ENCODE data around the gene LARP6.
"Not testable (repeated sequence)": the region's sequence is repeated elsewhere in the genome, so short reads cannot be mapped to it uniquely, and the experiment has no call there.

The LARP6 gene

DNA sequence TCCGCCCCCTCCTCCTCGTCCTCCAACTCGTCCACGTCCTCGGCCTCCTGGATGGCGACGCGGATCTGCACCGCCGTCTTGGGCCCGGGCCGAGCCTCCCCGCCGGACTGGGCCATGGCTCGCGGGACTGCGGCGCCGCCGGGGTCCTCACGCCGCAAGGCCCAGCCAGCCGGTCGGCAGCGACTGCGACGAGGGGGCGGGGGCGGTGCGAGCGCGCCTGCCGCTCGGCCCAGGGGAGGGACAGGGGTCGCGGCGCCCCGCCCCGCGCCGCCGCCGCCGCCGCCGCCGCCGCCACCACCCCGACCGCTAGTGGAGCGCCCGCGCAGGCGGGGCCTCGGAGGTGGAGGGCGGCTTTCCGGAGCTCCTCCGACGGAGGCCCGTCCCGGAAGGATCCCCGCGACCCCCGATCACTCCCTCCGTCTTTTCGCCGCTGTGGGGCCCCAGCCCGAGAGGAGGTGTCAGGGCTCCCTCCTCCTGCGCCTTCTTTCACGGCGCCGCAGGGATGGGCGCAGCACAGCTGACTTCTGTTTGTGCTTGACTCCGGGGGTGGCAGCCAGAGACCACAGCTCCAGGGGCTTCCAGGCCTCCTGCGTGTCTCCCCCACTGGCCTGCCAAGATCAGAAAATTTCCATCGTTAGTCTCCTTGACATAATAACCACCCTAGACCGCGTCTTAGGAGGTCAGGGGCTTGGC, at the start of gene LARP6:
Gene LARP6, minus strand, starts transcription at position 185 of the 693 bp plus-strand sequence. Its CDS starts 69 bp downstream, at position 116.
- peak in 2 of 3 donors; percentile 13 to 44 for DNase-seq

DNA sequence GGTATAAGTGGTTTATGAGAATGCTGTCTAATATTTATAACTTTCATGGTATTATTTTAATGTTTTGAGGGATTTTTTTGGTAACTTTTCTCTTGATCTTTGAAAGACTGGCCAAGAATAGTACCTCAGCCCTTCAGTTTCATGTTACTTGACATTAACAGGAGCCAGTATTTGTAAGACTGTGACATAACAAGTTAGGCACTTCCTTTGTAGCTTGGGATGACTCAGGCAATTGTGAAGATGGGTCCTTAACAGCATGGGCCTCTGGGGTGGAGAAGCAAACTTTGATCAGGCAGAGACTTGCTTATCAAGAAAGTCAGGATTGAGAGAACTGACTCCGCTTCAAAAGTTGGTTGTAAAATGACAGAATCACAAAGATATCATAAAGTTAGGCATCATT, 48.1 kb upstream of the LARP6 start:
- DNase-seq: peak in 2 of 3 donors; percentile 2 to 11

DNA sequence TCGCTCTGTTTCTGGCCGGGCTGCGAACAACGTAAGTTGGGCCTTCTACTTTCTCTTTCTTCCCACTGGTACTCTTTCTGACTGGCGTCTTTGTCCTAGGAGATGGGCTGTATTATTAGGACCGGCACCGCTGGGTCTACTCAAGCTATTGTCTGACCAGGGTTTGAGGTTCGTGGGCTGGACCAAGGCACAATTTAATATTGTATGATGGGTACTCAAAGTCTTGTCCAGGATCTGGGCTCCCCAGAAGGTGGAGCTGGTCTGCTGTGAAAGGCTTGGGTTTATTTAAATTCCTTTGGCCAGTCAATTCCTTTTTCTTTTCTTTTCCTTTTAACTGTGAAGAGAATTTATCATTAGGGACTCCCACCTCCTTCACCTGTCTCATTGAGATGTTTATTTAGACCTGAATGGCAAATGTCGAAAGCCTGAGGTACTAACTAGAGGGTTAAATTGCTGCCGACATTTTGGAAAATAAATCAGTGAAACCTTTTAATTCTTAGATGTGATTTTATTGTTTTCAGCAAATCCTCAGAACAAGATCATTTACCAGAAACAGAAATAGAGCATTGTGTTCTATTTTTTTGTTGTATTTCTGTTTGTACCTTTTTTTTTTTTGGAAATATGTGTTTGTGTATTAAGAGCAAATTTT, 39.1 kb upstream of the LARP6 start:
- peak; percentile 40 to 44 (median 42) for DNase-seq

DNA sequence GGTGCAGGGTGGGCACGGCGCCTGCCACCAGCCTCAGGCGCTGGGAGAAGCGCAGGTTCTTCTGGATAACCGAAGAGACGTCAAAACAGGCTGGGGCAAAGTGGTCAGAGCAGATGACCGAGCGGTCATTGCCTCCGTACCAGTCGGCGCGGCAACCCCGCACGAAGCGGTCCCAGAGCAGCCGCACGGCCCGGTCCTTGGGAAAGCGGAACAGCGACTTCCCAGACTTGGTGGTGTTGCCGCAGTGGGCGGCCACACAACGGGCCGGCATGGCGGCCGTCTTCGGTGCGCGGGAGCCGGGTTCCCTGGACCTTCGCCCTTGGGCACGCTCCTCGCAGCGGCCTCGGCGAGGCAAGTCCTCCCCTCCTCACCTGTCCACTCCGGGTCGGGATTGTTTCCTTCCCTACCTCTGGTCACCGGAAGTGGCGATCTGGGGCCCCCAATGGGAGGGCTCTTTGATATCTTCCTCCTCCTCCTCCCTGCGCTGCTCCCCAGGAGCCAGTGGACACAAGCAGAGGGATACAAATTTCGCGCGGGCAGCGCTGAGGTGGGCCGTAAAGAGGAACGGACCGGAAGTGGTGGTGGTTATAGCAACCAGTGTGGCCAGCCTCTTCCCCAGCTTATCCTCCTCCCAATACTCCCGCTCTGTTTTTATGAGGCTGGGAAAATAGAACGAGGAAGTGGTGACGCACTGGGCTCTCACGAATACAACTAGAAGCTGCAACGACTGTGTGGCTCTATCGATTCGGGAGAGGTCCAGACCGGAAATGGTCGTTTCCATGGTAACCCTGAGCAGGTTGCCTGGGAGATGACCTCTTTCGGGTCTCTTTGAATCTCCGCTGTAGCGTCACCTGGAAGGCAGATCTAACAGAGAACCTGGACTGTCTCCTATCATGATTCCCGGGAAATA, 38.3 kb upstream of the LARP6 start, which contains the start of the genes LRRC49 and THAP10:
Gene LRRC49, plus strand, starts transcription at position 825 of the 910 bp plus-strand sequence. Its CDS starts 69 bp downstream, at position 894.
Gene THAP10, minus strand, starts transcription at position 432 of the 910 bp plus-strand sequence. Its CDS starts 161 bp downstream, at position 271.
- DNase-seq: peak; percentile 84 to 87 (median 84)

DNA sequence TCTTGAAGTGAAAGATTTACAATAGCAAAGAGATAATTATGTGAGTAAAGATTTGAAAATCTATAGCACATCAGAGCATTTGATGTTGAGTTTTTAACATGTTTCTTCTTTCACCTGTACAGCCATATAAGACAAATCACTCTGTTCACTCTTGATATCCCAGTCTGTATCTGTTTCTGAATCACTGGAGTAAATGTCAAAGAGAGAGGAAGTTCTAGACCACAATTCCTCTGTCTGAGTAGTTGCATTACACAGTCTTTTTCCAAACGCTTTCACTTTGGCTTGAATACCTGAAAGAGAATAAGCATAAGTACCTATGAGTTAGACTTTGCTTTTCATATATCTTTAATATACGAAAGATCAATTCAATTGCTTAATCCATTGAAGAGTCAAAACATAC, 28.4 kb upstream of the LARP6 start:
- DNase-seq: peak in 2 of 3 donors; percentile 22 to 24

DNA sequence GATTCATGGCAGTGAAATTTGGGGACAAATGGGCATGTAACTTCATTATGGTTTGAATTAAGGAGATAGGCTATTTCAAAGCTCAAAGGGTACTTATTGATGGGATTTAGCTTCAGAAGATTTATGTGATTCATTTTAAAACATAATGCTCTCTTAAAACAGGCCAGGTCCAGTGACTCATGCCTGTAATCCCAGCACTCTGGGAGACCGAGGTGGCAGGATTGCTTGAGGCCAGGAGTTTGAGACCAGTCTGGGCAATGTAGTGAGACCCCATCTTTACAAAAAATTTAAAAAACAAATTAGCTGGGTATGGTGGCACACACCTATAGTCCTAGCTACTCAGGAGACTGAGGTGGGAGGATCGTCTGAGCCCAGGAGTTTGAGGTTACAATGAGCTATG, 26.8 kb upstream of the LARP6 start:
- no peak for DNase-seq

DNA sequence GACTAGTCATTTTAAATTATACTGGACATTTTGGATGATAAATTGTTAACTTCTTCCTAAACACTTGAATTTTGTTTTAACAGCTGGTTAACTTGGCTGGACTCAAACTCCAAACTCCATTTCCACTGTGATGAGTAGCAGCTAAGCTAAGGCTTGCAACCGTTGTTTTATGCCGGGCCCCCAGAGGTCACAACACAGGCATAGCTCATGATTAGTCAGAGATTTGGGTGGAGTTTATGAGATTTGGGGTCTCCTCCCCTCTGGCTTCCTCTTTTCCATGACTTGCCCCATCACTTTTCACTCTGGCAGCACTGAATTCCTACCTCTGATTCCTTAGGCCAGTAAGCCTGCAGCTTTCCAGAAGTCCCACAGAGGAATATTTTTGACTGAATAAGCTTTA, 25.4 kb upstream of the LARP6 start:
- DNase-seq: no peak

DNA sequence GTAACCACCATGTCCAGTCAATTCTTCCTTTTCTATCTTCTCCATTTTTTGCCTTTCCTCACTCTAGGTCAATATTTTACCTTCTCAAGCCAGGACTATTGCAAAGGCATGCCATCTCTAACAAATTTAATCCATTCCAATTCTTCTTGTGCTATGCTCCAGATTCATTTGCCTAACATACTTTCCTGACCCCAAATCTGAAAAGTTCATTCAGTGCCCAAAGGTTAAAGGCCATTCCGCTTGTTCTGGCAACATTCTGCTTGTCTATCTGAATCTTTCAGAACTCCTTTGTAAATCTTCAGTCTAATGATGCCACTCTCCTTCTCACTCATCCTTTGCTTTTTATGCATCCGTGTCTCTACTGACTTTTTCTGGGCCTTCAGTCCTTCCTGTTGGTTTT, 22.7 kb upstream of the LARP6 start:
- no peak for DNase-seq

DNA sequence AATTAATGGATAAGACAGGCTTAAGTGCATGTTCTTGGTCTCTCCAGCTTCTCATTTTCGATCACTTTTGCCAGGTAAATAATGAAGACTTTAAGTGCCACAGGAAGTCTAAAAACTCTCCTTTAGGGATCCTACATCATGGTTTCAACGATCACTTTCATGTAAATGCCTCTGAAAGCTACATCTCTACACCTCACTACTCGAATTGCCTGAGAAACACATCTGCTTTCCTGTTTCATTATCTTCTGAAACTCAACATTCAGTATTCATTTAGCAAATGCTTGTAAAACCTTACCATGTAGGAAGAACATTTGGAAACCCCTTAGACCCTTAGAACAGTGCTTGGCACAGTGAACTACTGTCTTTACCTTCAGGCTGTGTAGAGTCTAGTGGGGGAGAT, 22.1 kb upstream of the LARP6 start:
- DNase-seq: no peak

DNA sequence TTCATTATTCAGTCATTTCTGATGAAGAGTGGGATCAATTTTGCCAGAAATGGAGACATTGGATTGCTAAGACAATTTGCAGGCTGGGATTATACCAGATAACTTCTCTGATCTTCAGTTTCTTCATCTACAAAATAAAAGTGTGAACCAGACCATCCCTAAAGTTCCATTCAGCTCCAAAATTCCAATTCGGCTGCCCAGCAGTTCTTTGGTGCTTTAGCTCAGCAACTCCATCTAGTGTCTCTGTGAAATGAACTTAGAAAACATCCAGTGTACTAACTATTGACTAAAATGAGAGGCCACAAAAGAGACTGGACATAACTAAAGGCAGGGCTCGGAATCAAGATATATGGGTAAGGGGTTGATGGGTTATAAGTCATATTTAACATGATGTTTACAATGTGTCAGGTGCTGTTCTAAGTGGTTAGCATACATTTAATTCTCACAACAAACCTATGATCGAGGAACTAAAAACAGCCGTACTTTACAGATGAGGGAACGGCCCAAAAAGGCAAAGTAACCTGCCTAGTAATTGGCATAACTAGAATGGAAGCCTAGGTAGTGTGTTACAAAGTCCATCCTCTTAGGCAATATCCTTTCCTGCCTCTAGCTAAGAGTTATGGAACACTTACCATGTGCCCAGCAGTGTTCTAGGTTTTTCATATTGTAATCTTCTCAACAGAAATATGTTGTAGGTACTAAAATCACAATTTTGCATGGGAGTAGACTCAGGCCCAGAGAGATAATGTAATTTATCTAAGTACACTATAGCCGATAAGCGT, 21.2 kb upstream of the LARP6 start:
- DNase-seq: no peak

DNA sequence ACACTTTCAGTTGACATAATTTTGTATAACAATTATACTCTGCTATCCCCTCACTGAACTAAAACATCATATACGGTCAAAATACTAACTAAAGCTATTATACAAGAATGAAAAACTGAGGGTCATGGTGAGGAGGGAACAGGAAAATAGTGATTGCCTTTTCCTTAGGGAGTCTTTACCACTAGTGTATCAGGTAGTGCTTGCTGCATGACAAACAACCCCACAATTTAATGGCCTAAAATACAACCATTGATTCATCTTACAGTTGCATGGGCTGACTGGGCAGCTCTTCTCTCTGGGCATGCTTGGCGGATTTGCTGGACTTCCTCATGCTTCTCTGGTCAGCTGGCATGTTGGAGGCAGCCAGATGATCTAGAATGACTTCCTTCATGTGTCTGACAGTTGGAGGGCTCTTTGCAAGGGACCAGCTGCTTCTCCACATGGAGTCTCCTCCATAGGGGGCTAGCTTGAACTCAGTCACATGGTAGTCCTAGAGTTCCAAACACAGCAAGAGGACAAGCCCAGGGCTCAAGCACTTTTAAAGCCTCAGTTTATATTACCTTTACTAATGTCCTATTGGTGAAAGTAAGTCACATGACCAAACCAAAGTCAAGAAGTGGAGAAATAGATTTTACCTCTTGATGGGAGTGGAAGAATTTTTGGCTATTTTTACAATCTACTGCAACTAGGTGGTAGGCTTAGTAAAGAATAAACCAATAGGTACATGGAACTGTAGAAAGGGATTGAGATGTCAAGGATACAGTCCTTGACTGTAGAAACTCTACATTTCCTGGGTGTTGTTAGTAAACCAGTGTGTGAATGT, 19.5 kb upstream of the LARP6 start:
- DNase-seq: no peak

DNA sequence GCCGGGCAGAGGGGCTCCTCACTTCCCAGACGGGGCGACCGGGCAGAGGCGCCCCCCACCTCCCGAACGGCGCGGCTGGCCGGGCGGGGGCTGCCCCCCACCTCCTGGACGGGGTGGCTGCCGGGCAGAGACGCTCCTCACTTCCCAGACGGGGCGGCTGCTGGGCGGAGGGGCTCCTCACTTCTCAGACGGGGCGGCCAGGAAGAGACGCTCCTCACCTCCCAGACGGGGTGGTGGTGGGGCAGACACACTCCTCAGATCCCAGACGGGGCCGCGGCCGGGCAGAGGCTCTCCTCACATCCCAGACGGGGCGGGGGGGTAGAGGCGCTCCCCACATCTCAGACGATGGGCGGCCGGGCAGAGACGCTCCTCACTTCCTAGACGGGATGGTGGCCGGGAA, 17.5 kb upstream of the LARP6 start:
- not testable (repeated sequence) for DNase-seq

DNA sequence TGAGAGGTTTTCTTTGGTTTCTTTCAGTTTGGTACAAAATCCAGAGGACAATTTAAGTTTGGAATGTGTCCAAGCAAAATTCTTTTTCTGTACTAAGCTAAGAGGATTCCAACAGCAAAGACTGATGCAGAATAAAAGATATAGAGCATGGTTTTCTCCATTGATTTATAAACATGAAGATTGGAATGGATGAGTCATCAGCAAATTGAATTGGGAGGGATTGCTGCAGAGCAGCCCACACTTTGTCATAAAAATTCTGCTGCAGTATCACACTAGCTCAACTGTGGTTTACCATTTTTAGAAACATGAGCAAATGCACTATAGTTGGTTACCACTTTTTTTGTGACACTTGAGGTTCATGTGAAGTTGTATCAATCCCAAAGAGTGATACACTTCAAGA, 16.1 kb upstream of the LARP6 start:
- DNase-seq: no peak

DNA sequence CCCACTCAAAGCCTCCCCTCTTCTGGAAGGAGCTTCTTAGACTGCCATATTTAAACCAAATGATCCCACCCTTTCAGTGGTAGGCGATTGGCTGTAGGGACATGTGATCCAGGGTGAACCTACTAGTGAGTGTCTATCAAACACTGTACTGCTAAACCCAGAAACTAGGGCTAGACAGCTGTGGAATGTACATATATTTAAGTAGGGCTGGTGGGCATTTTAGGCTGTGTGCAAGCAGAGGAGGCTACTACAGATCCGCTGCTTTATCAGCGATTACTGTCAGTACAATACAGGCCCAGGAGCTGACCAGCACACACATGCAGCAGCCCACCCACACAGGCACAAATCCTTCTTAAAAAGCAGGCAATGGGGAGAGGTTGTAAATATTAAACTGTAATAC, 15.4 kb upstream of the LARP6 start:
- no peak for DNase-seq

DNA sequence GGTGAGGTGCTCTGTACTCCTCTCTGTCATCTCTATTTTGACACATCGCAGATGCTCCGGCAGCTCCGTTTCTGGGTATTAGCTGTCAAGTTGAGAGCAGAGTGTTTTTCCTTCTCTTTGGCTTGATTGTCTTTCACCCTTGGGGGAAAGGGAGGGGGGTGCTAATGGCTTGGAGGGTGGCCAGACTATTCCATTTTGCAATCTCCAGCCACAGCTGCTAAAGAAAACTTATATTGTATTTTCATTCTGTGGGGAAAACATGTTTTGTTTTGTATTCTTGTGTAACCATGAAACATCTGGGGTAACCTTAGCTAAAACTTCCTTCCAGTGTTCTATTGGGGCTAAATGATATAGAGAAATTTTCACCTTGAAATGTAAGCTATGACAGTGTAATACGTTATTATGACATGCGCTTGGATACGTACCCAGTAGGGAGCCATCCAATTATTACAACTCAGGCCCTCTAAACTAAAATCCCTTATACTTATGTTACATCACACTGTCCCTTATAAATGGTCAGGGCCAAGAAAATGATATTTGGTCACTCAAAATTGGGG, 14.0 kb upstream of the LARP6 start:
- no peak for DNase-seq

DNA sequence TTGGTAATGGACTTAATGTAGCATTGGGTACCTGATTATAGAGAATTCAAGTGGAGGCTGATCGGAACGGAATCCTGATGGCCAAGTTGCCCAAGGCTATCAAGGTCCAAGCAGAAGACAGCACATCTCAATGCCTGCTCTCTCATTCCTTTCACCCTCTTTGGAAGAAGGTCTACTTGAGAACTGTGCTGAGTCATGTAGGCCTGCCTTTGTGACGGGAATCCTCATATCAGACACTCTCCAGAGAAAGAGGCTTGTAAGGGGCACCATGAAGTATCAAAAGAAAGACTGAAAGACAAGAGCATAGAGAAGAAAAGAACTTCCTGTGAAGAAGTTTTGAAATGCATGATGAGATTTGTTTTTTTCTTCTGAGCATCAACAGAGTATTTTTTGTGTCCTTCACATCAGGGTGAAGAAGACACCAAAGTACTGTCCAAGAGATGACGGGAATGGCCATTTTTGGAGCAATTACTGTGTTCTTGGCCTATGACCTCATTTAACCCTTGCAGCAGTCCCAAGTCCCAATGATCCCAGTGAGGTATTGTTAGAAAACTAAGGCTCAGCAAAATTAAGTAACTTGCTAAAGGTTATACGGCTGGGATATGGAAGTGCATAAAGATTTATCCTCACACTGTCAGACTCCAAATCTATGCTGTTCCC, 13.2 kb upstream of the LARP6 start:
- DNase-seq: no peak

DNA sequence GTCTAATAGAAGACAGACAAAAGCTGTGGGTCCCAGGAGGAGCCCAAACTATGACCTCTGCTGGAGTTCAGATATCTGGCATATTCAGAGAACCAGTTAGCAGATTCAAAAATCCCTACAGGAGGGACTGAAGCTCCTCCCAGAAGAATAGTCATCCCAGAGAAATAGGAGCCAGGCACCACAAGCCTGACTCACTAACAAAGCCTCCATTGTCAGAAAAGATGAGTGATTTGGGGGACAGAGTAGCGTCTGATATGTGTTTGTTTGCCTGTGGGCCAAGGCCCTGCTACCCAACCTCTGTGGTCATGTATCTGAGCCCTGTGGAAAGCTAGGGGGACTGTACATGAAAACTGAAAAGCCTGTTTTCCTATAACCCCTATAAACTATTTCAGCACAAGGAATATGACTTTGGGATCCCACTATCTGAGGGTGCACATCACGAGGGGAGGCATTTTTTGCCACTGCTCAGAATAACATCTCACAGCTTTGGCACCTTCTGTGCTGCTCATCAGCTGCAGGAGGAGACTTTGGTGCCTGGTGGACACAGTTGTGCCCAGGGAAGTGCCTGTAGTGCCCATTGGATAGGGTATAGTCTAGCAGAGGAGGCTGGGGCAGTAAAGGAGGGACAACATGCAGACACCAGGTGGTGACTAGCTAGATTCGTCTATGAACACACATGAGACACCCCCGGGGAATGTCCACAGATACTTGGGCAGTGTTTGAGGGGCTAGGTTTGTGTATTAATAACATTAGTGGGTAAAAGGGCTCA, 9.7 kb upstream of the LARP6 start:
- DNase-seq: no peak

DNA sequence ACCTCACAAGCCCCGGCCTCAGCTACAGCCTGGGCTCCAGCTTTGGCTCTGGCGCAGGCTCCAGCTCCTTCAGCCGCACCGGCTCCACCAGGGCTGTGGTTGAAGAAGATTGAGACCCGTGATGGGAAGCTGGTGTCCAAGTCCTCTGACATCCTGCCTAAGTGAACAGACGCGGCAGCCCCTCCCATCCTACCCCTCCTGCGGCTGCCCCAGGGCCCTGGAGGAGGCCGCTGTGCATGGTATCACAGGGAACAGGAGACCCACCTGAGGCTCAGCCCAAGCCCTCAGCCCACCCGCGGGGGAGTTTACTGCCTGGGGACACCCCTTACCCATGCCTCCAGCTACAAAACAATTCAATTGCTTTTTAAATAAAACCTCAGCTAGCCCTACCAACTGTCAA, 6.0 kb upstream of the LARP6 start:
- no peak for DNase-seq

DNA sequence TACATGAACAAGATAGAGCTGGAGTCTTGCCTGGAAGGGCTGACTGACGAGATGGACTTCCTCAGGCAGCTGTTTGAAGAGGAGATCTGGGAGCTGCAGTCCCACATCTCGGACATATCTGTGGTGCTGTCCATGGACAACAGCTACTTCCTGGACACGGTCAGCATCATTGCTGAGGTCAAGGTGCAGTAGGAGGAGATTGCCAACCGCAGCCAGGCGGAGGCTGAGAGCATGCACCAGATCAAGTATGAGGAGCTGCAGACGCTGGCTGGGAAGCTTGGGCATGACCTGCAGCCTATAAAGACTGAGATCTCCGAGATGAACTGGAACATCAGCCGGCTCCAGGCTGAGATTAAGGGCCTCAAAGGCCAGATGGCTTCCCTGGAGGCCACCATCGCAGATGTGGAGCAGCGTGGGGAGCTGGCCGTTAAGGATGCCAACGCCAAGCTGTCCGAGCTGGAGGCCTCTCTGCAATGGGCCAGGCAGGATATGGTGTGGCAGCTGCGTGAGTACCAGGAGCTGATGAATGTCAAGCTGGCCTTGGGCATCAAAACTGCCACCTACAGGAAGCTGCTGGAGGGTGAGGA, 5.5 kb upstream of the LARP6 start:
- DNase-seq: no peak
